ENCODE data around the gene HPX.
A peak's percentile ranks its signal among the peaks of the same experiment; 100 is the strongest.
"Not testable (repeated sequence)": the region's sequence is repeated elsewhere in the genome, so short reads cannot be mapped to it uniquely, and the experiment has no call there.

Gene HPX

GRCh38 chr11:6413791-6414201 is 27.0 kb downstream of the HPX start:
- peak; percentile 63 to 67 for DNase-seq

- DNase-seq, result no peak
Measured at GRCh38 chr11:6411594-6412031, 29.2 kb downstream of the HPX start.

GRCh38 chr11:6410695-6411430 is 29.9 kb downstream of the HPX start:
- no peak for DNase-seq

GRCh38 chr11:6406370-6406769 is 34.4 kb downstream of the HPX start:
- DNase-seq, result no peak

GRCh38 chr11:6405846-6406245 is 34.9 kb downstream of the HPX start:
- DNase-seq, result no peak

GRCh38 chr11:6405052-6405667 is 35.6 kb downstream of the HPX start:
- no peak for DNase-seq

GRCh38 chr11:6404342-6405051 is 36.3 kb downstream of the HPX start:
- no peak for DNase-seq

GRCh38 chr11:6403539-6403938 is 37.2 kb downstream of the HPX start:
- no peak for DNase-seq

GRCh38 chr11:6402561-6402981 is 38.2 kb downstream of the HPX start:
- peak; percentile 51 to 52 for DNase-seq

- DNase-seq, result no peak
Measured at GRCh38 chr11:6402061-6402470, 38.7 kb downstream of the HPX start.

- no peak for DNase-seq
Measured at GRCh38 chr11:6401464-6401863, 39.3 kb downstream of the HPX start.

- DNase-seq, result no peak
Measured at GRCh38 chr11:6400431-6401345, 40.1 kb downstream of the HPX start.

GRCh38 chr11:6397636-6398035 is 43.2 kb downstream of the HPX start:
- DNase-seq, result no peak

GRCh38 chr11:6397156-6397555 is 43.6 kb downstream of the HPX start:
- no peak for DNase-seq

GRCh38 chr11:6395470-6396060 is 45.2 kb downstream of the HPX start:
- no peak for DNase-seq

- no peak for DNase-seq
Measured at GRCh38 chr11:6393989-6394670, 46.7 kb downstream of the HPX start.

GRCh38 chr11:6392251-6392650 is 48.5 kb downstream of the HPX start:
- DNase-seq, result not testable (repeated sequence)

- no peak for DNase-seq
Measured at GRCh38 chr11:6391537-6392134, 49.2 kb downstream of the HPX start.

- no peak for DNase-seq
Measured at GRCh38 chr11:6390718-6391469, 49.9 kb downstream of the HPX start.

- DNase-seq, result peak; percentile 95 to 97
Measured at GRCh38 chr11:6389905-6390717, 50.7 kb downstream of the HPX start, which contains the start of gene SMPD1. SMPD1 (plus strand) TSS chr11:6390474; CDS start chr11:6390599, 125 bp downstream.

Data from activated CD4-positive, alpha-beta T cell treated with anti-CD3 and anti-CD28 coated beads for 4 hours (primary cell).